ENCODE measurements around the gene ADAMTS12.

DNA sequence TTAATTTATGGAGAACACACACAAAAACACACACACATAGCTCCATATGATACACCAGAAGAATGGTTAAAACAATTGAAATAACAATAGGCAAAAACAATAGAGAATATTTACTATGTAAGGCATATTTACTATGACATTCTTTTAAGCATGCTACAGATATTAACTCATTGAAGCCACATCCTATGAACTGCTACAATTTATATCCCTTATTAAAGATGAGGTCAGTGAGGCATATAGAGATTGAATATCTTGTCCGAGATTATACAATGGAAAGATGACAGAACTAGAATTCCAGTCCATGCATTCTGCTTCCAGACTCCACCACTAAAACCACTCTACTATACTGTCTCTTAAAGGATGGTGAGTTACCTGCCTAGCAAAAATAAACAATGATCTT, 60.7 kb downstream of the ADAMTS12 start:
- TF ChIP-seq POLR2A (IDR thresholded peaks at IDR 0.05) (no peak), CTCF (IDR thresholded peaks at IDR 0.05) (no peak)

Measured in body of pancreas (tissue), 4 donors.